ENCODE data around the gene PPP5C. TPM values are rescaled to one million over a fixed set of nuclear protein-coding genes. Genes with fewer than 3 reads are reported as not detected.

The PPP5C gene
- total RNA-seq, 3 donors from 2014 or later = 55.3 to 71.6 (median 59.4) TPM

DNA sequence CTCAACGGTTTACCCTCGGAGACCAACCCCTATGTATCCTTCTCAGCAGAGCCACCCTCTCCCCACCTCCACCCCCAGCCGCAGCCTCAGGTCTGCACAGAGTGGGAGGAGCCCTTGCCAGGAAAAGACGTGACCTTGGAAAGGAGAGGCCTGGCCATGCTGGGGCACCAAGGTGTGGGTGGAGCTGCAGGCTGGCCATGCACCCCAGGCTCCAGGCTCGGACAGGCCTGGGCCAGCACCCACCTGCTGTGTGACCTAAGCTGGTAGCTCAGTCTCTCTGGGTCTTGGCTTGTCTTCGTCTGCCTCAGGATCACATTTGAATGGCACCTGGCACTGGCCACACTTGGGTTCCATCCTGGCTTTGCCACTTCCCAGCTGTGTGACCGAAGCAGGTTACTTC, 37.0 kb downstream of the PPP5C start:
- no peaks in the 10 kb centered on the region for H3K36me3 ChIP-seq (ENCODE audit: low read depth)
- intact Hi-C loops (cut with DNase I, micrococcal nuclease) = no loop called here
- ATAC-seq (no peak), DNase-seq (no peak)
- TF ChIP-seq, protein P1, sequence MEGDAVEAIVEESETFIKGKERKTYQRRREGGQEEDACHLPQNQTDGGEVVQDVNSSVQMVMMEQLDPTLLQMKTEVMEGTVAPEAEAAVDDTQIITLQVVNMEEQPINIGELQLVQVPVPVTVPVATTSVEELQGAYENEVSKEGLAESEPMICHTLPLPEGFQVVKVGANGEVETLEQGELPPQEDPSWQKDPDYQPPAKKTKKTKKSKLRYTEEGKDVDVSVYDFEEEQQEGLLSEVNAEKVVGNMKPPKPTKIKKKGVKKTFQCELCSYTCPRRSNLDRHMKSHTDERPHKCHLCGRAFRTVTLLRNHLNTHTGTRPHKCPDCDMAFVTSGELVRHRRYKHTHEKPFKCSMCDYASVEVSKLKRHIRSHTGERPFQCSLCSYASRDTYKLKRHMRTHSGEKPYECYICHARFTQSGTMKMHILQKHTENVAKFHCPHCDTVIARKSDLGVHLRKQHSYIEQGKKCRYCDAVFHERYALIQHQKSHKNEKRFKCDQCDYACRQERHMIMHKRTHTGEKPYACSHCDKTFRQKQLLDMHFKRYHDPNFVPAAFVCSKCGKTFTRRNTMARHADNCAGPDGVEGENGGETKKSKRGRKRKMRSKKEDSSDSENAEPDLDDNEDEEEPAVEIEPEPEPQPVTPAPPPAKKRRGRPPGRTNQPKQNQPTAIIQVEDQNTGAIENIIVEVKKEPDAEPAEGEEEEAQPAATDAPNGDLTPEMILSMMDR (IDR thresholded peaks at IDR 0.05) = no peak
- no peaks in the 10 kb centered on the region for H3K9me3 ChIP-seq
- H3K4me1 ChIP-seq (ENCODE audit: low read depth) = peaks cover 1% of the 10 kb centered on the region
- no peak overlapping the region for H3K4me3 ChIP-seq

DNA sequence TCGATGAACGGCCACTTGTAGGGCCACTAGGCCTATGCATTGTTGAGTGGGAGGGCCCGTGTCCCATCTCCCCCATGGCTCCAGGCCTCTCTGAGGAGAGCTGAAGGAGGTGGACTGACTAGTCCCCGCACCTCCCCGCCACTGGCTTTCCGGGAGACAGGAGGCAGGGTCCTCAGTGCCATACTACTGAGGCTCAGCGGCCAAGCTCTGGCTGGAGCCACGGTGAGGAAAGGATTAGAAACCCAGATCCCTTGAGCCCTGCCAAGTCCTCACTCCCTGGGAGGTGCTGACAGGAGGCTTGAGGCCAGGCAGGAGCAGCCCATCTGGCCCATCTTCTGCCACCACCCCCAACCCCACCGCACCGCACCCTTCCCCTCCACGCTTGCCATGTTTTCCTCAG, 37.5 kb downstream of the PPP5C start:
- TF ChIP-seq, protein P1 (IDR thresholded peaks at IDR 0.05) = no peak
- H3K4me3 ChIP-seq = no peak overlapping the region
- DNase-seq = peak in 1 of 3 donors; percentile 13
- intact Hi-C loops (cut with DNase I, micrococcal nuclease) = no loop called here
- ATAC-seq = no peak
- no peaks in the 10 kb centered on the region for H3K36me3 ChIP-seq (ENCODE audit: low read depth)
- no peaks in the 10 kb centered on the region for H3K4me1 ChIP-seq (ENCODE audit: low read depth)
- no peaks in the 10 kb centered on the region for H3K9me3 ChIP-seq

DNA sequence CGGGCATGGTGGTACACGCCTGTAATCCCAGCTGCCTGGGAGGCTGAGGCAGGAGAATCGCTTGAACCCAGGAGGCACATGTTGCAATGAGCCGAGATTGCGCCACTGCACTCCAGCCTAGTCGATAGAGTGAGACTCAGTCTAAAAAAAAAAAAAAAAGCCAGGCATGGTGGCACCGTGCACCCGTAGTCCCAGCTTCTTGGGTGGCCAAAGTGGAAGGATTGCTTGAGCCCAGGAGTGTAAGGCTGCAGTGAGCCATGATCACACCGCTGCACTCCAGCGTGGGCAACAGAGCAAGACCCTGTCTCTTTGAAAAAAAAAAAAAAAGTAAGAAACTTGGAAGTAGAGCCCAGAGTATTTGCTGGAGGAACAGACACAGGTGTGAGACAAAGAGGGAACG, 38.7 kb downstream of the PPP5C start:
- intact Hi-C loops (cut with DNase I, micrococcal nuclease) = no loop called here
- Histone ChIP-seq H3K36me3 (ENCODE audit: low read depth) (no peaks in the 10 kb centered on the region), H3K9me3 (no peaks in the 10 kb centered on the region), H3K4me3 (no peak overlapping the region), H3K4me1 (ENCODE audit: low read depth) (no peaks in the 10 kb centered on the region)
- TF ChIP-seq, protein P1 (IDR thresholded peaks at IDR 0.05) = no peak
- DNase-seq (peak in 1 of 3 donors; percentile 7), ATAC-seq (no peak)

DNA sequence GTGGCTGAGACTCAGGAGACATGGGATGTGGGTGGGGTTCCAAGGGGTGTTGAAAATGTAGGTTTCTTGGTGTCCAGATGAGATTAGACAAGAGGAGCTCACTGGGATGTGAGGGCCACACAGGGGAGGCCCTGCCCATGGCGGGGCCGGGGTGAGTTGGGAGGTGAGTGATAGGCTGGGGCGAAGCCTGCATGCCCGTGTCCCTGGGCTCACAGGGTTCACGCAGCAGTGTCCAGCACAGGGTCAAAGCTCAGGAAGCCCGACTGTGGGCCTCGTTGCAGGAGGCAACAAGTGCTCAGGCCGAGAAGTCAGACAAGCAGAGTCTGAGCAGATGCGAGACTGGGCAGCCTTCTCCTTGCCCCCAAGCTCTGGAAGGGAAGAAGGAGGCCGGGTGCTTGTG, 39.3 kb downstream of the PPP5C start:
- Histone ChIP-seq H3K4me3 (no peak overlapping the region), H3K4me1 (ENCODE audit: low read depth) (no peaks in the 10 kb centered on the region), H3K36me3 (ENCODE audit: low read depth) (no peaks in the 10 kb centered on the region), H3K9me3 (no peaks in the 10 kb centered on the region)
- peak in 1 of 3 donors; percentile 16 for DNase-seq
- ATAC-seq = peak; percentile 11
- TF ChIP-seq, protein P1 (IDR thresholded peaks at IDR 0.05) = no peak
- intact Hi-C loops (cut with DNase I, micrococcal nuclease) = no loop called here

DNA sequence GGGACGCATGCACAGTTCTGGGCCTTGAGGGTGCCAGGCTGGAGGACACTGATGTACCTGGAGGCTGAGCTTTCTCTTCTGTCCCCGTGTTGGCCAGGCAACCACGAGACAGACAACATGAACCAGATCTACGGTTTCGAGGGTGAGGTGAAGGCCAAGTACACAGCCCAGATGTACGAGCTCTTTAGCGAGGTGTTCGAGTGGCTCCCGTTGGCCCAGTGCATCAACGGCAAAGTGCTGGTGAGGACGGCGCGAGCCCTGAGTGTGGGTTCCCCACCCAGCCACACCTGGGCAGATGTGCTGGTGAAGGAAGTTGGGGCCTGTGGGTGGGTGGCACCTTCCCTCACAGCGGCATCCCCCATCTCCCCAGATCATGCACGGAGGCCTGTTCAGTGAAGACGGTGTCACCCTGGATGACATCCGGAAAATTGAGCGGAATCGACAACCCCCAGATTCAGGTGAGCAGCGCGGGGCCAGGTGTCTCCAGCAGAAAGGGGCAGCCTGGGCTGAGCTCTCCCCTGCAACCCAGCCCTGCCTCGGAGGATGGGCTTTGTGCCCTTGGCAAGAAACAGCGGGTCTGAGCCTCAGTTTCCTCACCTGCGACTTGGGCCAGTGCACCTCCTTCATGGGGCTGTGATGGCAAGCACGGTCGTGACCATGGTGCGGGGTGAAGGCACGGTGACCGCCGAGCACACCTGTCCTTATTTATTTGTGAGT, 40.3 kb downstream of the PPP5C start:
- Histone ChIP-seq H3K36me3 (ENCODE audit: low read depth) (no peaks in the 10 kb centered on the region), H3K4me1 (ENCODE audit: low read depth) (no peaks in the 10 kb centered on the region), H3K4me3 (no peak overlapping the region), H3K9me3 (no peaks in the 10 kb centered on the region)
- intact Hi-C loops (cut with DNase I, micrococcal nuclease) = no loop called here
- TF ChIP-seq, protein P1 (IDR thresholded peaks at IDR 0.05) = no peak
- no peak for ATAC-seq
- peak in 1 of 3 donors; percentile 9 for DNase-seq

Measured in mucosa of descending colon (tissue), 3 donors.